ENCODE data around the gene SHOX.
"Not testable (repeated sequence)": the region's sequence is repeated elsewhere in the genome, so short reads cannot be mapped to it uniquely, and the experiment has no call there.

The SHOX gene

GRCh38 chrX:638482-639131, 8.0 kb downstream of the SHOX start:
- DNase-seq: no peak

DNA sequence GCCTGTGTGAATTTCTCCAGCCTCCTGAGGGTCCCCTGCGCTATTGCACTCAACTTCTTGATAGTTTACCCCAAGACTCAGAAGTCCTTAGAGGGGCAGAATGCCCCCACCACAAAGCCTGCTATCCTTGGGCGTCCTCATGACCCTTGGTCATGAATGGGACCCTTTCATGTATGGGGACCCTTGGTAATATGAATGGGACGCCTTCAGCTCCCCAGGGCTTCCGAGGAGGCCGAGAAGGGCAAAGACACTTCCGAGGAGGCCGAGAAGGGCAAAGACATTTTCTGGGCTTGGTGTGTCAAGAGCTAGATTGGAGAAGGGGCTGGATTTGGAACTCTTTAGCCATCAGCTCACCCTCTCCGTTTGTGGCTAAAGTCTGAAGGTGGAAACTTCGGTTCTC, 8.6 kb downstream of the SHOX start:
- no peak for DNase-seq

- DNase-seq: no peak
Observed at GRCh38 chrX:640641-641040, 10.1 kb downstream of the SHOX start.

DNA sequence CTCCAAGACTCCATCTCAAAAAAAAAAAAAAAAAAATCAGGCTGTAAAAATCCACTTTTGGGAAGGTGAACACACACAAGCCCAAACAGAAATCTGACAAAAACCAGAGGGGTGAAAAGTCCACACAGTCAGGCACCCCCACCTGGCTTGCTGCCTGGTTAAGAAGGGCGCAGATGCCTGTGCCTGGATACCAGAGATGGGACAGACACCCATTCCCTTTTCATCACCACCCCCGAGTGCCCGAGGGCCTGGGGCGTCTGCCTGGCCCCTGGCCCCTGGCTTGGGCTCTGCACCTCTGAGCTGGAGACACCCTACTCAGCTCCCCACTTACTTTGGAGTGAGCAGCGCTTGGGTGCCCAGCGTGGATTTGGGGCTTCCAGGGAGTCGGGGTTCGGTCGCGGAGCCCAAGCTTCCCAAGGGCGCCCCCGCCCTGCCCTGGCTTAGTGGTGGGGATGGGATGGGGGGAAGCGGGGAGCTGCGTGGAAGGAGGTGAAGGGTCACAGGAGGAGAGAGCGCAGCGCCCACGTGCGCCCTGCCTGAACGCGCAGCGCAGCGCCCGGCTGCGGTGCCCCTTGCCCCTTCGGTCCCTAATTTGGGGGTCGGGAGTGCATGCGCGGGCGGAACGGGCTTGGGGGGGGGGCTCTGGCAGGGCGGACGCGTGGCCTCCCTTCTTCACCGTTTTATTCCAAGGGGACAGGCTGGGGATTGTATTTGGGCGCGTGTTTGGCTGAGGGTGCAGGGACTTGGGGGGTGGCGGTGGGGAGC, 11.3 kb downstream of the SHOX start:
- no peak for DNase-seq

GRCh38 chrX:642436-643240, 12.0 kb downstream of the SHOX start:
- DNase-seq: no peak

DNA sequence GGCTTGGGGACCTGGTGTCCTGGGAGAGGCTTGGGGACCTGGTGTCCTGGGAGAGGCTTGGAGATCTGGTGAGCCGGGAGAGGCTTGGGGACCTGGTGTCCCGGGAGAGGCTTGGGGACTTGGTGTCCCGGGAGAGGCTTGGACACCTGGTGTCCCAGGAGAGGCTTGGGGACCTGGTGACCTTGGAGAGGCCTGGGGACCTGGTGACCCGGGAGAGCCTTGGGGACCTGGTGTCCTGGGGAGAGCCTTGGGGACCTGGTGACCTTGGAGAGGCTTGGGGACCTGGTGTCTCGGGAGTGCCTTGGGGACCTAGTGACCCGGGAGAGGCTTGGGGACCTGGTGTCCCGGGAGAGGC, 12.6 kb downstream of the SHOX start:
- no peak for DNase-seq

DNA sequence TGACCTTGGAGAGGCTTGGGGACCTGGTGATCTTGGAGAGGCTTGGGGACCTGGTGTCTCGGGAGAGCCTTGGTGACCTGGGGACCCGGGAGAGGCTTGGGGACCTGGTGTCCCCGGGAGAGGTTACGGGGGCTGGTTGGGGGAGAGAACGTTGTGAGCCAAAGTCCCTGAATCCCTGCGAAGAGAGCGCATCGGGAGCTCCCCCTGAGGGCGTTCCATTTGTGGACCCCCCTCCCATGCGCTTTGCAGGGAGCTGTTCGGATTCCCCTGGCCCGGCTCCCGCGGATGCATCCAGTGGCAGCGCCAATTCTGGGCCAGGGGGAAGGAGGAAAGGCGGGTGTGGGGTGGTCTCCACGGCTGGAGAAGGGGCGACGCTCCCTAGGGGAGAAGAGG, 13.3 kb downstream of the SHOX start:
- DNase-seq: no peak

GRCh38 chrX:644304-645281, 14.0 kb downstream of the SHOX start:
- DNase-seq: no peak

DNA sequence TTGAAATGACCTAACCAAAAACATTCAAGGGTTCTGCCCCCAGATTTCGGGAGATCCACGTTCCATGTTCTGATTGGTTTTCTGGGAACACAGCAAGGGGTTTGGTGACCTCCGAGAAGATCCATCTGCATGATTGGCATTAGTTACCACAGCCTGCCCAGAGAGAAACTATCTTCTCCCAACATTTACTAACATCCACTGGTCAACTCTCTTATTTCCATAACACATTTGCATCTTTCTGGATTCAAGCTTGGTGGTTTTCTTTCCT, 15.6 kb downstream of the SHOX start:
- DNase-seq: no peak

DNA sequence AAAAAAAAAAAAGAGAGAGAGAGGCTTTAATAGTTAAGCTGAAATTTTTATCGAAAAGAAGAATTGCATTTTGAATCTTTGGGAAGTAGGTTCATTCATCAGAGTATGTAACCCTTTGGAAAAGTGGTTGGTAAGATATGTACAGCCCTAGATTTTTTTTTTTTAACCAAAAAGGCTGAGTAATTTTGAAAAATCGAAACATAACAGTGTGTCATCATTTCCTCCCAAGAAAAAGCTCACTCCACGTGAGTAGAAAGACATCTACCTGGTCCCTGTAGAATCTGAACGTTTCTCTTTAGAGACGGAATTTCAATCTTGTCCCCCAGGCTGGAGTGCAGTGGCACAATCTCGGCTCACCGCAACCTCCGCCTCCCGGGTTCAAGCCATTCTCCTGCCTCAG, 16.2 kb downstream of the SHOX start:
- no peak for DNase-seq

DNA sequence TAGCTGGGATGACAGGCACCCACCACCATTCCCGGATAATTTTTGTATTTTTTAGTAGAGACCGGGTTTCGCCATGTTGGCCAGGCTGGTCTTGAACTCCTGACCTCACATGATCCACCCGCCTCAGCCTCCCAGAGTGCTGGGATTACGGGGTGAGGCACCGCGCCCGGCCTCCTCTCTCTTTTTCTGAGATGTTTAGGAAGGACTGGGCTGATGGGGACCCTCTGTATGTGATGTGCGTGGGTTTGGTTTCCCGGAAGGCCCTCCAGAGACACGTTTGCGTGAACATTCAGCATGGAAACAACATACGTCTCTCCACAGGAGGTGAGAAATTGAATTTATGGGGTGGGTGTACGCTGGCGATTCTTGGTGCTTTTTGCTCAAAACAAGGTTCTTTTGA, 18.6 kb downstream of the SHOX start:
- DNase-seq: no peak

- DNase-seq: no peak
Observed at GRCh38 chrX:650324-650723, 19.7 kb downstream of the SHOX start.

- no peak for DNase-seq
Observed at GRCh38 chrX:650811-651210, 20.2 kb downstream of the SHOX start.

- not testable (repeated sequence) for DNase-seq
Observed at GRCh38 chrX:651922-652321, 21.3 kb downstream of the SHOX start.

GRCh38 chrX:652341-652741, 21.8 kb downstream of the SHOX start:
- DNase-seq: no peak

- DNase-seq: no peak
Observed at GRCh38 chrX:653306-653705, 22.7 kb downstream of the SHOX start.

DNA sequence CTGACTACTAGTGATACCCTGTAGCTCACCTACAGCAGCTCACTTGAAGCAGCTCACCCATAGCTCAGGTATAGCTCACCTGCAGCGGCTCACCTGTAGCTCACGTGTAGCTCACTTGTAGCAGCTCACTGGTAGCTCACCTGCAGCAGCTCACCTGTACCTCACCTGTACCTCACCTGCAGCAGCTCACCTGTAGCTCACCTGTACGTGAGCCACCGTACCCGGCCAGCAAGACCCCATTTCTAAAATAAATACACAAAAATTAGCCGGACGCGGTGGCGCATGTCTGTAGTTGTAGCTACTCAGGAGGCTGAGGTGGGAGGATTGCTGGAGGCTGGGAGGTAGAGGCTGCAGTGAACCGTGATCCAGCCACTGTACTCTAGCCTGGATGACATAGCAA, 30.6 kb downstream of the SHOX start:
- DNase-seq: no peak

- DNase-seq: no peak
Observed at GRCh38 chrX:662126-662525, 31.5 kb downstream of the SHOX start.

DNA sequence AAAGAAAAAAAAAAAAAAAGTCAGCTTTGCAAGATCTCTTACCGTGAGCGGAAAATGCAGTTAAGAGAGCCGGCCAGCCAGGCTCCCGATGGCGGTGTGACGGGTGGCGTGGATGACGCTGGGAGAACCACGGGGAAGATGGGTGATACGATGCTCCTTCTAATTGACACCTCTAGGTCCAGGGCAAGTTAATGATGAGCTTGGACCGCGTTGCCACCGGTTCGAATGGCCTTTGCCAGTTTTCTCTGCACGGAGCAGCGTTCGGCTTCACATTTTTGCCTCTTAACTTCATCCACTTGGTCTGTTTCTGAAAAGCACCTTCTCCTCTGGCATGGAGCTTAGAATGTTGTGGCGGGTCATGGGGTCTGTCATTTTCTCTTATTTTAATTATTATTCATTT, 33.2 kb downstream of the SHOX start:
- no peak for DNase-seq

GRCh38 chrX:666762-667720, 36.5 kb downstream of the SHOX start:
- no peak for DNase-seq

- no peak for DNase-seq
Observed at GRCh38 chrX:670645-671044, 40.1 kb downstream of the SHOX start.

GRCh38 chrX:672931-673330, 42.3 kb downstream of the SHOX start:
- no peak for DNase-seq
